HepG2 (cell line): ENCODE measurements around the gene DIRAS1. TPM values are rescaled to one million over a fixed set of nuclear protein-coding genes. Genes with fewer than 3 reads are reported as not detected.

Experiments
- MYC ChIP-seq: sonication (generic); formaldehyde crosslinking; IDR thresholded peaks from 2 replicates; pipeline ENCODE4 v1.9.0; 2021; ENCODE audit warnings: missing genetic modification reagents, borderline replicate concordance
- SETDB1 ChIP-seq: sonication (generic); formaldehyde crosslinking; IDR thresholded peaks from 2 replicates; pipeline ENCODE4 v1.5.1; 2020; ENCODE audit warnings: missing genetic modification reagents, mild to moderate bottlenecking, borderline replicate concordance
- ZNF282 ChIP-seq: fragments of 450-650 bp; IDR thresholded peaks from 2 replicates; pipeline ENCODE4 v1.6.1; 2018; ENCODE audit not compliant: partially characterized antibody
- ZNF570 ChIP-seq: sonication (generic); formaldehyde crosslinking; IDR thresholded peaks from 2 replicates; pipeline ENCODE4 v1.4.0; 2020; ENCODE audit warnings: mild to moderate bottlenecking, missing genetic modification reagents, borderline replicate concordance
- ZSCAN29 ChIP-seq: sonication (generic); formaldehyde crosslinking; conservative IDR thresholded peaks from 2 replicates; pipeline ENCODE4 v1.4.0; 2020; ENCODE audit warnings: mild to moderate bottlenecking, missing genetic modification reagents
- polyA plus RNA-seq, 8 experiments: library from polyadenylated mRNA; depleted of rRNA in 3 of 8; stranded (reverse) in 7 of 8; unstranded in 1 of 8; fragments of >200 nt; fragmentation: Illumina TruSeq in 4 of 8; extraction: Trizol in 4 of 8; gene quantifications; 2 replicates each; pipeline versions ENCODE4 v1.2.1 to v1.2.3, GENCODE V29; 2011 to 2016; ENCODE audit warnings: low read depth in 4 of 8, missing spikeins in 1 of 8, mixed read lengths in 1 of 8; ENCODE audit not compliant: insufficient read depth in 1 of 8
- total RNA-seq, 5 experiments: library from RNA; depleted of rRNA; stranded (reverse); fragments of >200 nt; fragmentation: Illumina TruSeq; extraction: Trizol; gene quantifications; 2 replicates each; pipeline ENCODE4 v1.2.3, GENCODE V29; 2016; ENCODE audit warnings: low read depth in 1 of 5
- TF ChIP-seq, protein P1 (sequence below): sonication (generic); formaldehyde crosslinking; IDR thresholded peaks from 2 replicates; pipeline ENCODE4 v1.4.0; 2020; ENCODE audit warnings: missing genetic modification reagents, borderline replicate concordance
- TF ChIP-seq, protein P2 (sequence below): sonication (generic); formaldehyde crosslinking; IDR thresholded peaks from 2 replicates; pipeline ENCODE4 v1.5.1; 2020; ENCODE audit warnings: mild to moderate bottlenecking, missing genetic modification reagents
- TF ChIP-seq, protein P3 (sequence below): IDR thresholded peaks from 2 replicates; pipeline ENCODE4 v1.6.1; 2016
- TF ChIP-seq, protein P4 (sequence below), 2 experiments: fragments of 450-650 bp in 1 of 2; sonication (generic) in 1 of 2; formaldehyde crosslinking in 1 of 2; IDR thresholded peaks; 2 replicates each; pipeline versions ENCODE4 v1.6.1 to v1.8.0; 2016 to 2022; ENCODE audit warnings: antibody characterized with exemption in 1 of 2, mild to moderate bottlenecking in 1 of 2, missing genetic modification reagents in 1 of 2

DIRAS1 gene
- total and polyA plus RNA-seq, 2 of the 13 experiments (the other 11 are each of a cell fraction or from before 2014, with no cell fraction given) = 0.97 to 1.8 TPM

DNA sequence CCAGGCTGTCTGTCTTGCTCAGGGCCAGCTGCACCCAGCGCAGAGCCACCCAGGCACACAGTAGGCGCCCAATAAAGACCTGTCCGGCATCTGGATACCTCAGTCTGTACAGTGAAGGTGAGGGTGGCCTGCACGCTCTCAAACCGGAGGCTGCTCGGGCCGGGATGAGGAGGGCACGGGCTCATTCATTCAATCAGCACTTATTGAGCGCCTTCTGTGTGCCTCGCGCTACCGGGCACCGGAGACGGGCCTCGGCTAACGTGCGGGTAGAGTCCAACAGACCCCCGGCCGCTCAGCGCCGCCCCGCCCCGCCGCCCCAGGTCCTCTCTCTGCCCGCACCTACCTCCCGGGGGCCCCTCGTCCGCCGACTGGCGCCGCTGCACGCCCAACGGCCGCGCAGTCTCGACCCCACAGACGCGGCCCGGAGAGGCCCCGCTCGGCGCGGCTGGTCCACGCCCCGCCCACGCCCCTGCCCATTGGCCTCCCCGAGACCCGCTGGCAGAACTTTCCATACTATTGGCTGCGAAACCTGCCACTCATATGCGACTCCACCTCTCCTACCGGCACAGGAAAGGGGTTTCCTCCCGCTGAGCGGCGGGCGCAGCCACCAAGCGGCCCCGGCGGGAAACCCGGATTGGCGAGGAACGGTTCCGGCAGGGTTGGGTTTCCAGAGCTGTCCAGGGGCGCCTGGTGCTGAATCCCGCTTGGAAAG lies 18.6 kb upstream of the DIRAS1 start, which contains the start of gene SLC39A3 (continued):
- TF ChIP-seq, protein P1, sequence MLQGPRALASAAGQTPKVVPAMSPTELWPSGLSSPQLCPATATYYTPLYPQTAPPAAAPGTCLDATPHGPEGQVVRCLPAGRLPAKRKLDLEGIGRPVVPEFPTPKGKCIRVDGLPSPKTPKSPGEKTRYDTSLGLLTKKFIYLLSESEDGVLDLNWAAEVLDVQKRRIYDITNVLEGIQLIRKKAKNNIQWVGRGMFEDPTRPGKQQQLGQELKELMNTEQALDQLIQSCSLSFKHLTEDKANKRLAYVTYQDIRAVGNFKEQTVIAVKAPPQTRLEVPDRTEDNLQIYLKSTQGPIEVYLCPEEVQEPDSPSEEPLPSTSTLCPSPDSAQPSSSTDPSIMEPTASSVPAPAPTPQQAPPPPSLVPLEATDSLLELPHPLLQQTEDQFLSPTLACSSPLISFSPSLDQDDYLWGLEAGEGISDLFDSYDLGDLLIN (CRISPR knock-in tag) = no peak; the same call in 1 of the 2 replicates
- TF ChIP-seq, protein P2, sequence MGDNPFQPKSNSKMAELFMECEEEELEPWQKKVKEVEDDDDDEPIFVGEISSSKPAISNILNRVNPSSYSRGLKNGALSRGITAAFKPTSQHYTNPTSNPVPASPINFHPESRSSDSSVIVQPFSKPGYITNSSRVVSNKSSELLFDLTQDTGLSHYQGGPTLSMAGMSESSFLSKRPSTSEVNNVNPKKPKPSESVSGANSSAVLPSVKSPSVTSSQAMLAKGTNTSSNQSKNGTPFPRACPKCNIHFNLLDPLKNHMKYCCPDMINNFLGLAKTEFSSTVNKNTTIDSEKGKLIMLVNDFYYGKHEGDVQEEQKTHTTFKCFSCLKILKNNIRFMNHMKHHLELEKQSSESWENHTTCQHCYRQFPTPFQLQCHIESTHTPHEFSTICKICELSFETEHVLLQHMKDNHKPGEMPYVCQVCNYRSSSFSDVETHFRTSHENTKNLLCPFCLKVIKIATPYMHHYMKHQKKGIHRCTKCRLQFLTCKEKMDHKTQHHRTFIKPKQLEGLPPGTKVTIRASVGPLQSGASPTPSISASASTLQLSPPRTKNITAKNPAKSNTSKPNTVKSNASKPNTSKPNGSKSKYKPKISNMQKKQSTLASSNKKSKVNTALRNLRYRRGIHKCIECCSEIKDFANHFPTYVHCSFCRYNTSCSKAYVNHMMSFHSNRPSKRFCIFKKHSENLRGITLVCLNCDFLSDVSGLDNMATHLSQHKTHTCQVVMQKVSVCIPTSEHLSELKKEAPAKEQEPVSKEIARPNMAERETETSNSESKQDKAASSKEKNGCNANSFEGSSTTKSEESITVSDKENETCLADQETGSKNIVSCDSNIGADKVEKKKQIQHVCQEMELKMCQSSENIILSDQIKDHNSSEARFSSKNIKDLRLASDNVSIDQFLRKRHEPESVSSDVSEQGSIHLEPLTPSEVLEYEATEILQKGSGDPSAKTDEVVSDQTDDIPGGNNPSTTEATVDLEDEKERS (CRISPR knock-in tag) = peak; percentile 90
- TF ChIP-seq ZSCAN29 (CRISPR knock-in tag) (no peak), ZNF570 (CRISPR knock-in tag) (peak; percentile 80; the same call in 1 of the 2 replicates), ZNF282 (no peak), SETDB1 (CRISPR knock-in tag) (peak; percentile 75; the same call in 1 of the 2 replicates), MYC (peak; percentile 58; the same call in 1 of the 2 replicates)
- TF ChIP-seq, protein P3, sequence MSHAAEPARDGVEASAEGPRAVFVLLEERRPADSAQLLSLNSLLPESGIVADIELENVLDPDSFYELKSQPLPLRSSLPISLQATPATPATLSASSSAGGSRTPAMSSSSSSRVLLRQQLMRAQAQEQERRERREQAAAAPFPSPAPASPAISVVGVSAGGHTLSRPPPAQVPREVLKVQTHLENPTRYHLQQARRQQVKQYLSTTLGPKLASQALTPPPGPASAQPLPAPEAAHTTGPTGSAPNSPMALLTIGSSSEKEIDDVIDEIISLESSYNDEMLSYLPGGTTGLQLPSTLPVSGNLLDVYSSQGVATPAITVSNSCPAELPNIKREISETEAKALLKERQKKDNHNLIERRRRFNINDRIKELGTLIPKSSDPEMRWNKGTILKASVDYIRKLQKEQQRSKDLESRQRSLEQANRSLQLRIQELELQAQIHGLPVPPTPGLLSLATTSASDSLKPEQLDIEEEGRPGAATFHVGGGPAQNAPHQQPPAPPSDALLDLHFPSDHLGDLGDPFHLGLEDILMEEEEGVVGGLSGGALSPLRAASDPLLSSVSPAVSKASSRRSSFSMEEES (CRISPR knock-in tag) = peak; percentile 94
- TF ChIP-seq, protein P4, sequence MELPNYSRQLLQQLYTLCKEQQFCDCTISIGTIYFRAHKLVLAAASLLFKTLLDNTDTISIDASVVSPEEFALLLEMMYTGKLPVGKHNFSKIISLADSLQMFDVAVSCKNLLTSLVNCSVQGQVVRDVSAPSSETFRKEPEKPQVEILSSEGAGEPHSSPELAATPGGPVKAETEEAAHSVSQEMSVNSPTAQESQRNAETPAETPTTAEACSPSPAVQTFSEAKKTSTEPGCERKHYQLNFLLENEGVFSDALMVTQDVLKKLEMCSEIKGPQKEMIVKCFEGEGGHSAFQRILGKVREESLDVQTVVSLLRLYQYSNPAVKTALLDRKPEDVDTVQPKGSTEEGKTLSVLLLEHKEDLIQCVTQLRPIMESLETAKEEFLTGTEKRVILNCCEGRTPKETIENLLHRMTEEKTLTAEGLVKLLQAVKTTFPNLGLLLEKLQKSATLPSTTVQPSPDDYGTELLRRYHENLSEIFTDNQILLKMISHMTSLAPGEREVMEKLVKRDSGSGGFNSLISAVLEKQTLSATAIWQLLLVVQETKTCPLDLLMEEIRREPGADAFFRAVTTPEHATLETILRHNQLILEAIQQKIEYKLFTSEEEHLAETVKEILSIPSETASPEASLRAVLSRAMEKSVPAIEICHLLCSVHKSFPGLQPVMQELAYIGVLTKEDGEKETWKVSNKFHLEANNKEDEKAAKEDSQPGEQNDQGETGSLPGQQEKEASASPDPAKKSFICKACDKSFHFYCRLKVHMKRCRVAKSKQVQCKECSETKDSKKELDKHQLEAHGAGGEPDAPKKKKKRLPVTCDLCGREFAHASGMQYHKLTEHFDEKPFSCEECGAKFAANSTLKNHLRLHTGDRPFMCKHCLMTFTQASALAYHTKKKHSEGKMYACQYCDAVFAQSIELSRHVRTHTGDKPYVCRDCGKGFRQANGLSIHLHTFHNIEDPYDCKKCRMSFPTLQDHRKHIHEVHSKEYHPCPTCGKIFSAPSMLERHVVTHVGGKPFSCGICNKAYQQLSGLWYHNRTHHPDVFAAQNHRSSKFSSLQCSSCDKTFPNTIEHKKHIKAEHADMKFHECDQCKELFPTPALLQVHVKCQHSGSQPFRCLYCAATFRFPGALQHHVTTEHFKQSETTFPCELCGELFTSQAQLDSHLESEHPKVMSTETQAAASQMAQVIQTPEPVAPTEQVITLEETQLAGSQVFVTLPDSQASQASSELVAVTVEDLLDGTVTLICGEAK (IDR thresholded peaks at IDR 0.05) = peak; percentile 90
- TF ChIP-seq, protein P4 (CRISPR knock-in tag; IDR thresholded peaks at IDR 0.05) = peak; percentile 89
